ENCODE data around the gene TMPRSS11F.

The TMPRSS11F gene

DNA sequence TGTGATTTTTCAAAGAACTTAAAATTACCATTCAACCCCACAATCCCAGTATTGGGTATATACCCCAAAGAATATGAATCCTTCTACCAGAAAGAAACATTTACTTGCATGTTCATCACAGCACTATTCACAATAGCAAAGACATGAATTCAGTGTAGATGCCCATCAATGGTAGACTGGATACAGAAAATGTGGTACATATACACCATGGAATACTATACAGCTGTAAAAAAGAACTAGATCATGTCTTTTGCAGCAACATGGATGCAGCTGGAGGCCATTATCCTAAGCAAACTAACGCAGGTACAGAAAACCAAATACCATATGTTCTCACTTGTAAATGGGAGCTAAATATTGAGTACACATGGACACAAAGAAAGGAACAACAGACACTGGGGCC, 34.1 kb upstream of the TMPRSS11F start:
- no peak overlapping the region for H3K4me3 ChIP-seq (replicated peaks; ENCODE audit: low read depth, low read length)
- DNase-seq (ENCODE audit: extremely low read depth, low read depth): no peak
- TF ChIP-seq, protein P1, sequence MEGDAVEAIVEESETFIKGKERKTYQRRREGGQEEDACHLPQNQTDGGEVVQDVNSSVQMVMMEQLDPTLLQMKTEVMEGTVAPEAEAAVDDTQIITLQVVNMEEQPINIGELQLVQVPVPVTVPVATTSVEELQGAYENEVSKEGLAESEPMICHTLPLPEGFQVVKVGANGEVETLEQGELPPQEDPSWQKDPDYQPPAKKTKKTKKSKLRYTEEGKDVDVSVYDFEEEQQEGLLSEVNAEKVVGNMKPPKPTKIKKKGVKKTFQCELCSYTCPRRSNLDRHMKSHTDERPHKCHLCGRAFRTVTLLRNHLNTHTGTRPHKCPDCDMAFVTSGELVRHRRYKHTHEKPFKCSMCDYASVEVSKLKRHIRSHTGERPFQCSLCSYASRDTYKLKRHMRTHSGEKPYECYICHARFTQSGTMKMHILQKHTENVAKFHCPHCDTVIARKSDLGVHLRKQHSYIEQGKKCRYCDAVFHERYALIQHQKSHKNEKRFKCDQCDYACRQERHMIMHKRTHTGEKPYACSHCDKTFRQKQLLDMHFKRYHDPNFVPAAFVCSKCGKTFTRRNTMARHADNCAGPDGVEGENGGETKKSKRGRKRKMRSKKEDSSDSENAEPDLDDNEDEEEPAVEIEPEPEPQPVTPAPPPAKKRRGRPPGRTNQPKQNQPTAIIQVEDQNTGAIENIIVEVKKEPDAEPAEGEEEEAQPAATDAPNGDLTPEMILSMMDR (IDR thresholded peaks at IDR 0.05; ENCODE audit: low read depth, low read length, missing control alignments): no peak

DNA sequence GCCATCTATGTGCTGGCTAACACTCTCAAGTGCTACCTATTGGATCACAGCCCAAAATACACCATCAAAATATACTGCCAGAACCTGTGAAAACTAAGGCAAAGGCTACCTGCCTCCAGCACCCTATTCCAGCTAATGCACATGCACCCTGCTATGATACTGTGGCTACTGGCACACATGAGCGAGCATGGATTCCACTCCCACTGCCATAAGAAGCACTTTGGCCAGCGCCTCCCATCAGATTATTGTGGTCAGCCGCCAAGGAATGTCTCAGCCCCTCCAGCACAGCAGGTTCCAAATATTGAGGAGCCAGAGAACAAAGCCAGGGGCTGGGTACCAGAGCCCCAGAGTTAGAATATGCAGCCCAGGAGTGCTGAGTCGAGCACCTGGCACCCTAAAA, 32.5 kb upstream of the TMPRSS11F start:
- DNase-seq (ENCODE audit: extremely low read depth, low read depth): no peak
- no peak overlapping the region for H3K4me3 ChIP-seq (replicated peaks; ENCODE audit: low read depth, low read length)
- TF ChIP-seq, protein P1 (IDR thresholded peaks at IDR 0.05; ENCODE audit: low read depth, low read length, missing control alignments): no peak

DNA sequence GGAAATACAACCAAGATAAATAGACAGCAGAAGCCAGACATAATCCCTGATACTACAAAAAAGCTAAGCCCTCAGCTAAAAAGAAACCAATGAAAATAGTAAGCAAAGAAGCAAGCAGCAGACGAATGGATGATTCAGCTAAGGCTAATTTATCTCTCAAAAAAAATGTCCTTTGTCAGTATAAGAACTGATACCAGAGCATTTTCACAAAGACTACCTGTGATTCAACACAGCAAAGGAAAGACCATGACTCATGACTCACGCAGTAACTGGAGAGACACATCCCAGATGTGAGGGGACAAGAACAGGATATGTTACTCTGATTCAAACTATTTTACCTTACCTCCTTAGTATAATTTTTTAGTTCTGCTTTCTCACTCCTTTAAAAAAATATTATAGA, 22.7 kb upstream of the TMPRSS11F start:
- no peak for DNase-seq (ENCODE audit: extremely low read depth, low read depth)
- TF ChIP-seq, protein P1 (IDR thresholded peaks at IDR 0.05; ENCODE audit: low read depth, low read length, missing control alignments): no peak
- H3K4me3 ChIP-seq (replicated peaks; ENCODE audit: low read depth, low read length): no peak overlapping the region

DNA sequence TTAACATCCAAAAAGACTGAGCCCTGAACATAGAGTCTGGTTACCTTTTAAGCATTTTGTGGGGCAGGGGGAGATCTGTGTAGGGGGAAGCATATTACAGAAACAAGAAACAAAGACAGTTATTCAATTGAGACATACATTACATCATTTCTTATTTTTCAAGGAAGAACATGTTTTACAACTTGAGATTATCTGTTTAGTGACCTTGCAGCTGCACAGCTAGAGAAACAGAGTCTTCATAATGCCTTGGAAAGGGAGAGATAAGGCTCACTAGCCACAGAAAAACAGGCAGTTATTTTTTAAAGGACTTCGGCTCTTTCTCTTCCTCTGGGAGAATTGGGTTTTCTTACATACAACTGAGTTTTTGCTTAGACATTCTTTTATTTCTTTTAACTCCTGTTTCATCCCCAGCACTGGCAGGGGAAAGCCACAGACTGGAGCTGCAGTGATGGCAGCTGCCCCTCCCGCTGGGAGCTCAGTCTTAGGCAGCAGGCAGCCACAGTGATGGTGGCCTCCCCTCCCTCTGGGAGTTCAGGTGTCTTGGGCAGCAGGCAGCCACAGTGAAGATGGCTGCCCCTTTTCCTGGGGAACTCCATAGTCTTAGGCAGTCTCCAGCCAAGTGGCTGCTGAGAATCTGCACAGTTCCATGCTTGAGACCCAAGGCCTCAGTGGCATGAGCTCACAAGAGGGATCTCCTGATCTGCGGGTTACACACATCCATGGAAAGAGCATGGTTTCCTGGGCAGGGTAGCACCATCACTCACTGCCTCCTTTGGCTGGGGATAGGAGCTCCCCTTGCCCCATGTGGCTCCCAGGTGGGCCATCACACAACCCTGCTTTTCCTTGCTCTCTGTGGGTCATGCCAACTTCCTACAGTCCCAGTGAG, 19.4 kb upstream of the TMPRSS11F start:
- no peak overlapping the region for H3K4me3 ChIP-seq (replicated peaks; ENCODE audit: low read depth, low read length)
- DNase-seq (ENCODE audit: extremely low read depth, low read depth): no peak

DNA sequence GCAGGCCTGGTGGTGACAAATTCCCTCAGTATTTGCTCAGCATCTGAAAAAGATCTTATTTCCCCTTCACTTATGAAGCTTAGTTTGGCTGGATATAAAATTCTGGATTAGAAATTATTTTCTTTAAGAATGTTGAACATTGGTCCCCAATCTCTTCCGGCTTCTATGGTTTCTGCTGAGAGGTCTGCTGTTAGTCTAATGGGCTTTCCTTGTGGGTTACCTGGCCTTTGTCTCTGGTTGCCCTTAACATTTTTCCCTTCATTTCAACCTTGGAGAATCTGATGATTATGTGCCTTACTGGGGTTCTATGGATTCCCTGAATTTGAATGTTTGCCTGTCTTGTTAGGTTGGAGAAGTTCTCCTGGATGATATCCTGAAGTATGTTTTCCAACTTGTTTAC, 17.4 kb upstream of the TMPRSS11F start:
- TF ChIP-seq, protein P1 (IDR thresholded peaks at IDR 0.05; ENCODE audit: low read depth, low read length, missing control alignments): no peak
- no peak overlapping the region for H3K4me3 ChIP-seq (replicated peaks; ENCODE audit: low read depth, low read length)
- no peak for DNase-seq (ENCODE audit: extremely low read depth, low read depth)

More for the DNA sequence above, 19.4 kb upstream of the TMPRSS11F start:
- TF ChIP-seq, protein P1 (IDR thresholded peaks at IDR 0.05; ENCODE audit: low read depth, low read length, missing control alignments): no peak

DNA sequence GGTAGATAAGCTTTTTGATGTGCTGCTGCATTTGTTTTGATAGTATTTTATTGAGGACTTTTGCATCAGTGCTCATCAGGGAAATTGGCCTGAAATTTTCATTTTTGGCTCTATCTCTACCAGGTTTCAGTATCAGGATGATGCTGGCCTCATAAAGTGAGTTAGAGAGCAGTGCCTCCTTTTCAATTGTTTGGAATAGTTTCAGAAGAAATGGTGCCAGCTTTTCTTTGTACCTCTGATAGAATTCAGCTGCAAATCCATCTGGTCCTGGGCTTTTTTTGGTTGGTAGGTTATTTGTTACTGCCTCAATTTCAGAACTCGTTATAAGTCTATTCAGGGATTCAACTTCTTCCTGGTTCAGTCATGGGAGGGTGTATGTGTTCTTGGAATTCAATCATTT, 15.6 kb upstream of the TMPRSS11F start:
- no peak for DNase-seq (ENCODE audit: extremely low read depth, low read depth)
- H3K4me3 ChIP-seq (replicated peaks; ENCODE audit: low read depth, low read length): no peak overlapping the region
- TF ChIP-seq, protein P1 (IDR thresholded peaks at IDR 0.05; ENCODE audit: low read depth, low read length, missing control alignments): no peak
